PC-3 (cell line): ENCODE results near the gene ST6GALNAC4.

ENCODE experiments used
- EZH2 ChIP-seq: fragments of 300-600 bp; sonication (generic); IDR thresholded peaks from one replicate; pipeline ENCODE4 v1.6.1; 2017; ENCODE audit warnings: antibody characterized with exemption, mild to moderate bottlenecking, low read length; ENCODE audit not compliant: unreplicated experiment
- EZH2phosphoT487 ChIP-seq: fragments of 300-600 bp; sonication (generic); IDR thresholded peaks from 2 replicates; pipeline ENCODE4 v1.6.1; 2018; ENCODE audit warnings: mild to moderate bottlenecking, antibody characterized with exemption, low read length, borderline replicate concordance
- TF ChIP-seq, protein P1 (sequence below): fragments of 300-600 bp; sonication (generic); conservative IDR thresholded peaks from 2 replicates; pipeline ENCODE4 v1.5.1; 2017; ENCODE audit warnings: antibody characterized with exemption, low read depth, mild to moderate bottlenecking, low read length

DNA sequence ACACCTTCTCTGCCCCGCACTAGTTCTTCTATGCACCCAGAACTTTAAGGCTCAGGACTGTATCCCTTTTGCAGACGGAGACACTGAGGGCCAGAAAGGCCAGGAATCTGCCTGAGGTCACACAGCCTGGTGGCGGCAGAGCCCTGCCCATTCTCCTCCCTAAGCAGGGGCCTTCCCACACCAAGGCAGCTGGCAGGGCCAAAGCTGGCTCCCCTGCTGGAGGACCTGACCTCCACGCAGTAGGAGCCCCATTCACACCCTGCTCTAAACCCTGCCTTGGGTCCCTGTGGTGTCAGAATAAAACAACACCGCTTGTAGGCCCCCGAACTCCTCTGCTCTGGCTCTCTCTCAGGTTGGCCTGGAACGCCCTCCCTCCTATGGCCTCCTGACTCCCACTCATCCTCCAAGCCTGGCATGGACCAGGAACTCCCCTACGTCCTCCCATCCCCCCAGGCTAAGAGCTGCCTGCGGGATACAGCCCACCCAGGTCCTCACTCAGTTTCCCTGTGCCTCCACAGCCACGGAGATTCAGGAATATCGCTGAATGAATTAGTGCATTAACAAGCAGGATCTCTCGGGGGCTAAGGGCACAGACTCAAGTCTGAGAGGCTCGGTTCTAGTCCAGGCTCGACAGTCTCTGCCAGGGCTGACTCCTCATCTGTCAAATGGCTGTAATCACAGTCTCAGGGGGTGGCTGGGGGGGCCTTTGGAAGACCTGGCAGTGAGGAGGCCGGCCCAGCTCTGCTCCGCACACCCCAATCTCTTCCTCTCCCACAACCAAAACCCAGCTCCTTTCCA lies 20.2 kb downstream of the ST6GALNAC4 start:
- TF ChIP-seq, protein P1, sequence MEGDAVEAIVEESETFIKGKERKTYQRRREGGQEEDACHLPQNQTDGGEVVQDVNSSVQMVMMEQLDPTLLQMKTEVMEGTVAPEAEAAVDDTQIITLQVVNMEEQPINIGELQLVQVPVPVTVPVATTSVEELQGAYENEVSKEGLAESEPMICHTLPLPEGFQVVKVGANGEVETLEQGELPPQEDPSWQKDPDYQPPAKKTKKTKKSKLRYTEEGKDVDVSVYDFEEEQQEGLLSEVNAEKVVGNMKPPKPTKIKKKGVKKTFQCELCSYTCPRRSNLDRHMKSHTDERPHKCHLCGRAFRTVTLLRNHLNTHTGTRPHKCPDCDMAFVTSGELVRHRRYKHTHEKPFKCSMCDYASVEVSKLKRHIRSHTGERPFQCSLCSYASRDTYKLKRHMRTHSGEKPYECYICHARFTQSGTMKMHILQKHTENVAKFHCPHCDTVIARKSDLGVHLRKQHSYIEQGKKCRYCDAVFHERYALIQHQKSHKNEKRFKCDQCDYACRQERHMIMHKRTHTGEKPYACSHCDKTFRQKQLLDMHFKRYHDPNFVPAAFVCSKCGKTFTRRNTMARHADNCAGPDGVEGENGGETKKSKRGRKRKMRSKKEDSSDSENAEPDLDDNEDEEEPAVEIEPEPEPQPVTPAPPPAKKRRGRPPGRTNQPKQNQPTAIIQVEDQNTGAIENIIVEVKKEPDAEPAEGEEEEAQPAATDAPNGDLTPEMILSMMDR: no peak
- TF ChIP-seq EZH2phosphoT487 (no peak), EZH2 (no peak)
